GM12801 (cell line): ENCODE results near the gene RTCA.

Experiments
- TF ChIP-seq, protein P1 (sequence below): IDR thresholded peaks from one replicate; pipeline ENCODE4 v1.5.1; 2011; ENCODE audit warnings: control low read depth; ENCODE audit not compliant: insufficient read length; ENCODE audit errors: extremely low read depth

RTCA gene

DNA sequence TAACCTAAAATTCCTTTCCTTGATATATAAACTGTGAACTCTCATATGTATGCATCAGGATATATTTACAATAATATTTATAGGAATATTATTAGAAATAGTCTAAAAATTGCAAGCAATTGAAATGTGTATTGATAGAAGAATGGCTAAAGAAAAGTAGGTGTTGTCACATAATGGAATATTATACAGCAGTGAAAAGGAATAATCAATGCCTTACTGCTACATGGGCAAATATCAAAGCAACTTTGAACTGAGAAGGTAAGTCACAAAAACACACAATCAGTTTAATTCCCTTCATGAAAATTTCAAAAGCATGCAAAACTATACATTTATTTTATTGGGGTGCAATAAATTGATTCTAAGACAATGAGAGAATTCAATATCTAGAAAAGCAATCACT, 50.6 kb downstream of the RTCA start:
- TF ChIP-seq, protein P1, sequence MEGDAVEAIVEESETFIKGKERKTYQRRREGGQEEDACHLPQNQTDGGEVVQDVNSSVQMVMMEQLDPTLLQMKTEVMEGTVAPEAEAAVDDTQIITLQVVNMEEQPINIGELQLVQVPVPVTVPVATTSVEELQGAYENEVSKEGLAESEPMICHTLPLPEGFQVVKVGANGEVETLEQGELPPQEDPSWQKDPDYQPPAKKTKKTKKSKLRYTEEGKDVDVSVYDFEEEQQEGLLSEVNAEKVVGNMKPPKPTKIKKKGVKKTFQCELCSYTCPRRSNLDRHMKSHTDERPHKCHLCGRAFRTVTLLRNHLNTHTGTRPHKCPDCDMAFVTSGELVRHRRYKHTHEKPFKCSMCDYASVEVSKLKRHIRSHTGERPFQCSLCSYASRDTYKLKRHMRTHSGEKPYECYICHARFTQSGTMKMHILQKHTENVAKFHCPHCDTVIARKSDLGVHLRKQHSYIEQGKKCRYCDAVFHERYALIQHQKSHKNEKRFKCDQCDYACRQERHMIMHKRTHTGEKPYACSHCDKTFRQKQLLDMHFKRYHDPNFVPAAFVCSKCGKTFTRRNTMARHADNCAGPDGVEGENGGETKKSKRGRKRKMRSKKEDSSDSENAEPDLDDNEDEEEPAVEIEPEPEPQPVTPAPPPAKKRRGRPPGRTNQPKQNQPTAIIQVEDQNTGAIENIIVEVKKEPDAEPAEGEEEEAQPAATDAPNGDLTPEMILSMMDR: no peak

DNA sequence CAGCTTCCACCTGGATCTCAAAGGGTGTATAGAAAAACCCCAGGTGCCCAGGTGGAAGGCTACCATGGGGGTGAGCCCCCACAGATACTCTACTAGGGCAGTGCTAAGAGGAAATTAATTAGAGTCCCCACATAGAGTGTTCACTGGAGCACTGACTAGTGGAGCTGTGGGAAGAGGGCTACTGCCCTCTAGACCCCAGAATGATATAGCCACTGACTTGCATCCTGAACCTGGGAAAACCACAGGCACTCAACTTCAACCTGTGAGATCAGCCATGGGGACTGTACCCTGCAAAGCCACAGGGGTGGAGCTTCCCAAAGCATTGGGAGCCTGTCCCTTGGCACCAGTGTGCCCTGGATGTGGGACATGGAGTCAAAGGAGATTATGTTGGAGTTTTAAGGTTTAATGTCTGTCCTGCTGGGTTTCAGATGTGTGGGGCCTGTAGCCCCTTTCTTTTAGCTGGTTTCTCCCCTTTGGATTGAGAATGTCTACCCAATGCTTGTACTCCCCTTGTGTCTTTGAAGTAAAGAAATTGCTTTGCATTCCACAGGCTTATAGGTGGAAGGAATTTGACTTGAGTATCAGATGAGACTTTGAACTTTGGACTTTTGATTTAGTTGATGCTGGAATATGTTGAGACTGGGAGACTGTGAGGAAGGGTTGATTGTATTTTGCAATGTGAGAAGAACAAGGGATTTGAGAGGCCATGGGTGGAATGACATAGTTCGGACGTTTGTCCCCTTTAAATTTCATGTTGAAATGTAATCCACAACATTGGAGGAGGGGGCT, 54.5 kb downstream of the RTCA start:
- TF ChIP-seq, protein P1: no peak

DNA sequence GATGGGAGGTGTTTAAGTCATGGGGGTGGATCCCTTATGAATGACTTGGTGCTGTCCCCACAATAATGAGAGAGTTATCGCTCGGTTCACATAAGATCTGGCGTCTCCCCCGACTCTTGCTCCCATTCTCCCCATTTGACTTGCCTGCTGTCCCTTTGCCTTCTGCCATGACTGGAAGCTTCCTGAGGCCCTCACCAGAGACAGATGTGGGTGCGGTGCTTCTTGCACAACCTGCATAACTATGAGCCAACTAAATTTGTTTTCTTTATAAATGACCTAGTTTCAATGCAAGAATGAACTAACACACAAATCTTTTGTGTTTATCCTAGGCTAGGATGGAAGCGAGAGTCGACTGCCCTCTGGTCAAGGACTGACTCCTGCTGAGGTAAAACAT, 55.1 kb downstream of the RTCA start:
- TF ChIP-seq, protein P1: no peak

DNA sequence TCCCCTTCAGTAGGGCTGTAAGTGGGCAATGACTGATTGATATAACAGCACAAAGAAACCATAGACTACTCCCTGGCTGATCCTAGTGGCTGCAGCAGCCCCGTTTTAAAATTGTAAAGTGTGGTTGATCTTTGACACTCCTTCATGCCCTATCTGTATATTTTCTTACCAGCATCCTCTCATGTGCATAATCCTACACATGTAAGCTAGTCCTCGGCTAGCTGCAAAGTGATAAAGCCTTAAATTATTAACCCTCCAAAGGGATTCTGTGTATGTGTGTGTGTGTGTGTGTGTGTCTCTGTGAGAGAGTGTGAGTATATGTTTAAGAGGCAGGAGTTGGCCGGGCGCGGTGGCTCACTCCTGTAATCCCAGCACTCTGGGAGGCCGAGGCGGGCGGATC, 55.5 kb downstream of the RTCA start:
- TF ChIP-seq, protein P1: no peak

DNA sequence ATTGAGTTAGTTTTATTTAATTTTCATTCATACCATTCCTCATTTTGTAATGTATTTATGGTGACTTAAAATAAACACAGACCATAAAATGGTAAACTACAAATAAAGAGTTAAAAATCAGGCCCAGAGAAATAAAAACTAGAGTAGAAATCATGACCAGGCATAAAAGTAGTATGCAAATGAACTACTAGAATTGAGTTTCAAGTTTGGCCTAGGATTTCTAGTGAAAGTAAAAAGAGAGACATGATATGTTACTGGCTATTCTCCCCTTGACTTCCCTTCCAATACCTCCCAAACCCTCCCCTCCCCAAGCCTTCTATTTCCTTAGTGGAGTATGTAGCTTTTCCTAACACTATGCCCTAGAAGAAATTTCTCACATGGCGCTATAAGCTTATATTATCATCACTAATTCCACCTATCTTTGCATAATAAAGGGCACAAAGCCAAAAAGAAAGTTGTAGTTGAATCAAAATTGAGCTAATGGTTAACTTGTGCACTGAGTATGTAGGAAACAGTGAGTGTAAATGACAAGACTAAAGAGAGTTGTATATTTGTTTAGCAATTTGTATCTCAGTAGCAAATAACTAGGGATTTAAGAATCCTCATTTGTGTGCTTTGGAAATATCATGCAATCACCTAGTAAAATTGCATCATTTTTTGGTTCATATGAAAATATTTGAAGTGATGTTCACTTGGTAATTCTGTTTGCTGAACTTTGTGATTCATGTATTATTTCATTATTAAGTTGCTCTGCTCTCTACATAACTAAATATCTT, 56.6 kb downstream of the RTCA start:
- TF ChIP-seq, protein P1: no peak

DNA sequence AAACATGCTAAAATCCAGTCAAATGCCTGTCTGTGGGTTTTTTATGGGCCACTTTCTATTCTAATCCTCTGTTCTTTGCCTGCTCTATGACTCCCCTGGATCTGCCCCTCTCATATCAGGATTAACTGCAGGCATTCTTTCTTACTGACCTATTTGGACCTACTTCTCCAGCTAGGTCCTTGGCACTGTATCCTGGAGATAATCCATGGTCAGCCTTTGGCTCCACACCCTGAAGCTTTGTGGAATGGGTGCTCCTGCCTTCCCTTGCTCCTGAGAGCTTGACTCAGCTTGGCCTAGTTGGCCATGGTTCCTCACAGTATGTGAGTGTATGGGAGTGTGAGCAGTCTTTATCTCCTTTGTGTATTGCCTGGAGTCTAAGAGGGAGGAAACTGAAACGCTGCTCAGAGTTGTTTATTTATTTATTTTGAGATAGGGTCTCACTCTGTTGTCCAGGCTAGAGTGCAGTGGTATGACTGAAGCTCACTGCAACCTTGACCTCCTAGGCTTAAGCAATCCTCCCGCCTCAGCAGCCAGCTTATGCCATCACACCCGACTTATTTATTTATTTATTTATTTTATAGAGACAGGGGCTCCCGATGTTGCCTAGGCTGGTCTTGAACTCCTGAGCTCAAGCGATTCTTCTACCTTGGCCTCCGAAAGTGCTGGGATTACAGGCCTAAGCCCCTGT, 57.5 kb downstream of the RTCA start:
- TF ChIP-seq, protein P1: no peak
